ENCODE data around the gene ABI3.
A peak's percentile ranks its signal among the peaks of the same experiment; 100 is the strongest.
"Not testable (repeated sequence)": the region's sequence is repeated elsewhere in the genome, so short reads cannot be mapped to it uniquely, and the experiment has no call there.

ABI3 gene

DNA sequence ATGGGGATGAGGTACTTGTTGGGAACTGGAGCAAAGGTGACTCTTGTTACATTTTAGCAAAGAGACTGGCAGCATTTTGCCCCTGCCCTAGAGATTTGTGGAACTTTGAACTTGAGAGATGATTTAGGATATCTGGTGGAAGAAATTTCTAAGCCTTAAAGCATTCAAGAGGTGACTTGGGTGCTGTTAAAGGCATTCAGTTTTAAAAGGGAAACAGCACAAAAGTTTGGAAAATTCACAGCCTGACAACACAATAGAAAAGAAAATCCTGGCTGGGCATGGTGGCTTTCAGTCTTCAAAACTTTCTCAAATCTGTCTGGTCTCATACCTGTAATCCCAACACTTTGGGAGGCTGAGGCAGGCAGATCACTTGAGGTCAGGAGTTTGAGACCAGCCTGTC, 26.0 kb upstream of the ABI3 start:
- not testable (repeated sequence) for H3K9me3 ChIP-seq (ENCODE audit: low read length); H3K27me3 ChIP-seq (ENCODE audit: control insufficient read depth in 1 of 2, insufficient read depth in 2 of 2, low read length in 2 of 2); H3K4me1 ChIP-seq (ENCODE audit: insufficient read depth, low read length); H3K27ac ChIP-seq (ENCODE audit: low read depth, low read length); H3K36me3 ChIP-seq (ENCODE audit: insufficient read depth, low read length); H3K9ac ChIP-seq (ENCODE audit: low read length); H3K4me3 ChIP-seq (ENCODE audit: low read depth in 1 of 2, low read length in 2 of 2)

DNA sequence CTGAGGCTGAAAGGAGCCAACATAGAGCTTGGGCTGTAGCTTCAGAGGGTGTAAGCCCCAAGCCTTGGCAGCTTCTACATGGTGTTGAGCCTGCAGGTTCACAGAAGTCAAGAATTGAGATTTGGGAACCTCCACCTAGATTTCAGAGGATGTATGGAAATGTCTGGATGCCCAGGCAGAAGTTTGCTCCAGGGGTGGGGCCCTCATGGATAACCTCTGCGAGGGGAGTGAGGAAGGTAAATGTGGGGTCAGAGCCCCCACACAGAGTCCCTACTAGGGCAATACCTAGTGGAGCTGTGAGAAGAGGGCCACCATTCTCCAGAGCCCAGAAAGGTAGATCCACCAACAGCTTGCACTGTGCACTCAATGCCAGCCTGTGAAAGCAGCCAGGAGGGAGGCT, 25.1 kb upstream of the ABI3 start:
- H3K27ac ChIP-seq (ENCODE audit: low read depth, low read length); H3K36me3 ChIP-seq (ENCODE audit: insufficient read depth, low read length); H3K4me1 ChIP-seq (ENCODE audit: insufficient read depth, low read length); H3K4me3 ChIP-seq (ENCODE audit: low read depth in 1 of 2, low read length in 2 of 2); H3K9ac ChIP-seq (ENCODE audit: low read length); H3K9me3 ChIP-seq (ENCODE audit: low read length); H3K27me3 ChIP-seq (ENCODE audit: control insufficient read depth in 1 of 2, insufficient read depth in 2 of 2, low read length in 2 of 2): not testable (repeated sequence)

DNA sequence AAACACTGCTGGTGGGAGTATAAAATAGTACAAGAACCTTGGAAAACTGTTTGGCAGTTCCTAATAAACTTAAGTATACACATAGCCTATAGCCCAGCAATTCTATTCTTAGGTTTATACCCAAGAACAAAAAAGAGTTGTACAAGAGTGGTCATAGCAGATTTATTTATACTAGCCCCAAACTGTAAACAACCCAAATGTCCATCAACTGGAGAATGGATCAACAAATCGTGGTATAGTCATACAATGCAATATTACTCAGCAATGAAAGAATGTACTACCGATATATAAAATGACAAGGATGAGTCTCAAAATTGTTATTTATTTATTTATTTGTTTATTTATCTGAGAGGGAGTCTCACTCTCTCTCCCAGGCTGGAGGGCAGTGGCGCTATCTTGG, 23.2 kb upstream of the ABI3 start:
- H3K9me3 ChIP-seq (ENCODE audit: low read length) = no peaks in the 10 kb centered on the region
- H3K27me3 ChIP-seq (ENCODE audit: control insufficient read depth in 1 of 2, insufficient read depth in 2 of 2, low read length in 2 of 2) = no peaks in the 10 kb centered on the region
- H3K27ac ChIP-seq (ENCODE audit: low read depth, low read length) = no peak overlapping the region
- H3K9ac ChIP-seq (ENCODE audit: low read length) = no peak overlapping the region
- no peak overlapping the region for H3K4me3 ChIP-seq (ENCODE audit: low read depth in 1 of 2, low read length in 2 of 2)
- H3K4me1 ChIP-seq (ENCODE audit: insufficient read depth, low read length) = no peaks in the 10 kb centered on the region
- H3K36me3 ChIP-seq (ENCODE audit: insufficient read depth, low read length) = no peaks in the 10 kb centered on the region

DNA sequence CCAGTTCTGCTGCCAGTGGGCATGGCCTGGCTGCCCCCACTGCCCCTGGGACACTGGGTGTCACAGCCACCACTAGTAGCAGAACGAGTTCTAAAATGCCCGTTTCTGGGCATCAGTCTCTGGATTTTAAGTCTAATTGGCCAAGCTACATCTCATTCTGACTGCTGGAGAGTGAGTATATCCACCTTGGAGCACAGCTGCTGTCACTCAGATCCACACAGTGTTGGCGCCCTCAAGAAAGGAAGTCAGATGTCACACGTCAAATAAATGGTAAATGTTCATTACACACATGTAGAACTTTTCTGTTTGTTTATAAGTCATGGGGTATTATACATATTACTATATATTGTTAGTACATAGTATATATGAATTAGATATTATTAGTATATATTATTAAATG, 19.6 kb upstream of the ABI3 start:
- Histone ChIP-seq H3K9ac (ENCODE audit: low read length) (no peak overlapping the region), H3K27ac (ENCODE audit: low read depth, low read length) (no peak overlapping the region), H3K36me3 (ENCODE audit: insufficient read depth, low read length) (no peaks in the 10 kb centered on the region), H3K9me3 (ENCODE audit: low read length) (no peaks in the 10 kb centered on the region), H3K27me3 (ENCODE audit: control insufficient read depth in 1 of 2, insufficient read depth in 2 of 2, low read length in 2 of 2) (no peaks in the 10 kb centered on the region), H3K4me1 (ENCODE audit: insufficient read depth, low read length) (no peaks in the 10 kb centered on the region), H3K4me3 (ENCODE audit: low read depth in 1 of 2, low read length in 2 of 2) (no peak overlapping the region)

DNA sequence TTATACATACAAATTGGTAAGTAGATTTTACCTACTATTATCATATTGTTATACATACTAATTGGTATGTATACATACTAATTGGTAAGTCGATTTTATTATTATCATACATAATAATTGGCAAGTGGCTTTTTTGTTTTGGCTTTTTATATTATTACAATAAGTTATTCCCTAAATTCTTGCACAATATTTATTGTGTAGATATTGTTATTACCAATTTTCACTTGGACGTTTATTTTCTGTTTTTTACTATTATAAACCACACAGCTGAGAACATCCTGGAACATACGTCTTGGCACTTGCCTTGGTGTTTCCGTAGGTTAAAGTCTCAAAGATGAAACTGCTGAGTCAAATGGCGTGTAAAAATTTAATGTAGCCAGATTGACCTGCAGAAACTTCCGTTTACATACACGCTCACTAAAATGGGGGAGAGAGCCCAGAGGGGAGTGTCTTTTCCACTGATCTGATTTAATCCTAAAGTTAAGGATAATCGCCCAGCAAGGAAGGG, 19.0 kb upstream of the ABI3 start:
- Histone ChIP-seq H3K36me3 (ENCODE audit: insufficient read depth, low read length) (no peaks in the 10 kb centered on the region), H3K27me3 (ENCODE audit: control insufficient read depth in 1 of 2, insufficient read depth in 2 of 2, low read length in 2 of 2) (no peaks in the 10 kb centered on the region), H3K4me3 (ENCODE audit: low read depth in 1 of 2, low read length in 2 of 2) (peak overlapping the region; percentile 98), H3K9me3 (ENCODE audit: low read length) (no peaks in the 10 kb centered on the region), H3K4me1 (ENCODE audit: insufficient read depth, low read length) (no peaks in the 10 kb centered on the region), H3K9ac (ENCODE audit: low read length) (peak overlapping the region; percentile 97), H3K27ac (ENCODE audit: low read depth, low read length) (peak overlapping the region; percentile 99)

DNA sequence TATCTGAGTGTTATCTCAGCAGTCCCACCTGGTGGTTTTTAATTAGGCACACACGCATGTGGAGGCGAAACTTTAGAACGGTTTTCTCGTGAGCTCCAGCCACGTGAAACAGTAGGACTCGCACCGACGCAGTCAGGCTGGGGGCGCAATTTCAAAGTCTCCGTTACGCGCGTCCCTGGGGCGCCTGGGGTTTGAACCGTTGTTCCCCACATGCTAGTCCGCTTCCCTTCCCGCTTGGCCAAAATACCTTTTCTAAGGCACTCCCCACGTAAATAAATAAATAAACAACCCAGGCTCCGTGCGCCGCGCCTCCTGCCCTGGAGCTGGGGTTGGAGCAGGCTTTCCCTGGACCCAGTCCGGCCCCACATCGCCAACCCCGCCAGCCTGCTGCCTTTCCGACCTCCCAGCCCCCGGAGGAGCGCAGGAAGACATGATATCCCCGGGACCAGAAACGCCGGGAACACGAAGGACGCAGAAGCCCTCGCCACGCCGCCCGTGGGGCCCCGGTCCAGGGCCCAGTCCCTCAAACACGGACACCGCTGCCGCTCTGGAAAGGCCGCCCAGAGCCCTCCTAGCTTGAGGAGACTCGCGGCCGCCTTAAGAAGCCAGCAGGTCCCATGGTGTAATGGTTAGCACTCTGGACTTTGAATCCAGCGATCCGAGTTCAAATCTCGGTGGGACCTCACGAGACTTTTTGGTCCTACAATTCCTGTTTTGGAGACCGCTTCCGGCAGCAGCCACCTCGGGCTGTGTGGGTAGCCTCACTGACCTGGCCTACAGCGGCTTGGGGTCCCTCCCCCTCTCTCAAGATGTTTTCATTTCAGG, 18.4 kb upstream of the ABI3 start:
- Histone ChIP-seq H3K9me3 (ENCODE audit: low read length) (no peaks in the 10 kb centered on the region), H3K4me1 (ENCODE audit: insufficient read depth, low read length) (no peaks in the 10 kb centered on the region), H3K27me3 (ENCODE audit: control insufficient read depth in 1 of 2, insufficient read depth in 2 of 2, low read length in 2 of 2) (no peaks in the 10 kb centered on the region), H3K36me3 (ENCODE audit: insufficient read depth, low read length) (no peaks in the 10 kb centered on the region), H3K9ac (ENCODE audit: low read length) (peak overlapping the region; percentile 97), H3K27ac (ENCODE audit: low read depth, low read length) (peak overlapping the region; percentile 99), H3K4me3 (ENCODE audit: low read depth in 1 of 2, low read length in 2 of 2) (peak overlapping the region; percentile 98)

DNA sequence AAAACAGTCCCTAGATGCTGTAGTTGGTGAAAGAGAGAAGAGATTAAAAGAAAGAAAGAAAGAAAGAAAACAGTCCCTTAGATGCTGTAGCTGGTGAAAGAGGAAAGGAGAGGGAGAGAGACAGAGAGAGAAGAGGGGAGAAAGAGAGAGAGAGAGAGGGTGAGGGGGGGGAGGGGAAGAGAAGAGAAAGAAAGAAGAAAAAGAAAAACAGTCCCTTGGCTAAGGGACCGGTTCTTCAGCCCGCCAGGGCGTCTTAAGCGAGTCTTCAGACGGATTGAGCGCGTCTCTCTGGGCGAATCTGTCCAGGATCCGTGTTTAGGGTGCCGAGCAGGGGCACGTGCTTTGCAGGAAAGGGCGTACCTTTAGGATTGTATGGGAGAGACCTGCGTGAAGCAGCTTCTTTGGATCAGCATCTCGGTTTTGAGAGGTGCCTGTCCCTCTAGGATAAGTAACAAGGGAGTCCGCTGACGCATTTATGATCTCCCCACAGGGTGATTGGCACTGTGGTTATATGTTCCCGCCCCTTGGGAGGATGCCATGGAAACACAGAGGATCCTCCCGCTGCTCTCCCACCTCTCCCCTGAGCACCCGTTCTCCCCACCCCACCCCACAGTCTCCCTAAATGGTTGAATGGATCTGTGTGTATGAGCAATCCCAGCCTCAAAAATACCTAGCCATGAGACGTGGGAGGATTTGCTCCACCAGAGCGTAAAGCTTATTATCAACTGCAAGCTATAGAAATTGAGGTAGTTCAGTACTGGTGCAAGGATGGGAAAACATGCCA, 16.8 kb upstream of the ABI3 start:
- peak overlapping the region; percentile 49 for H3K9ac ChIP-seq (ENCODE audit: low read length)
- H3K9me3 ChIP-seq (ENCODE audit: low read length) = no peaks in the 10 kb centered on the region
- H3K27me3 ChIP-seq (ENCODE audit: control insufficient read depth in 1 of 2, insufficient read depth in 2 of 2, low read length in 2 of 2) = no peaks in the 10 kb centered on the region
- peak overlapping the region; percentile 98 for H3K4me3 ChIP-seq (ENCODE audit: low read depth in 1 of 2, low read length in 2 of 2)
- H3K4me1 ChIP-seq (ENCODE audit: insufficient read depth, low read length) = no peaks in the 10 kb centered on the region
- H3K36me3 ChIP-seq (ENCODE audit: insufficient read depth, low read length) = no peaks in the 10 kb centered on the region
- peak overlapping the region; percentile 41 for H3K27ac ChIP-seq (ENCODE audit: low read depth, low read length)

DNA sequence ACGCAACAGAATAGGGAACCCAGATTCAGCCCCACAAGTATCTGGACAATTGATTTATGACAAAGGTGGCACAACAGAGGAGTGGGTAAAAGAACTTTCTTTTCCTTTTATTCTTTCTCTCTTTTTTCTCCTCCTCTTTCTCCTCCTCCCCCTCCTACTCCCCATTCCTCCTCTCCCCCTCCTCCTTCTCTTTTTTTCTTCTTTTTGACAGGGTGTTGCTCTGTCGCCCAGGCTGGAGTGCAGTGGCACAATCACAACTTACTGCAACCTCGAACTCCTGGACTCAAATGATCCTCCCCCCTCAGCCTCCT, 16.3 kb upstream of the ABI3 start:
- no peaks in the 10 kb centered on the region for H3K4me1 ChIP-seq (ENCODE audit: insufficient read depth, low read length)
- no peaks in the 10 kb centered on the region for H3K27me3 ChIP-seq (ENCODE audit: control insufficient read depth in 1 of 2, insufficient read depth in 2 of 2, low read length in 2 of 2)
- no peak overlapping the region for H3K4me3 ChIP-seq (ENCODE audit: low read depth in 1 of 2, low read length in 2 of 2)
- no peaks in the 10 kb centered on the region for H3K9me3 ChIP-seq (ENCODE audit: low read length)
- H3K9ac ChIP-seq (ENCODE audit: low read length) = no peak overlapping the region
- H3K36me3 ChIP-seq (ENCODE audit: insufficient read depth, low read length) = no peaks in the 10 kb centered on the region
- H3K27ac ChIP-seq (ENCODE audit: low read depth, low read length) = no peak overlapping the region

DNA sequence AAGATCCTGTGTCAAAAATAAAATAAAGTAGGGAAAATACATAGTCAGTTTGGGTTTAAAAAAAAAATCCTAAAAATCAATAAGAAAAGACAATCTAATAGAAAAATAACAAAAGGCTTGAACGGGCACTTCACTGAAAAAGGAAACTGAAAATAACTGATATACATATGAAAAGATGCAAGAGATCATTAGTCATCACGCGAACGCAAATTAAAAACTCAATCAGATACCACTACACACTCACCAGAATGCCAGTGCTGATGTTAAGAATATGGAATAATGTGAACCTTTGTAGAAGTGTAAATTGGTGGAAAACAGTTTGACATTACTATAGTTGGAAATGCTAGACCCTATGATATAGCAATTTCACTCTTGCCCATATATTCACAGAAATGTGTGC, 14.8 kb upstream of the ABI3 start:
- Histone ChIP-seq H3K27ac (ENCODE audit: low read depth, low read length) (no peak overlapping the region), H3K4me1 (ENCODE audit: insufficient read depth, low read length) (no peaks in the 10 kb centered on the region), H3K36me3 (ENCODE audit: insufficient read depth, low read length) (no peaks in the 10 kb centered on the region), H3K9ac (ENCODE audit: low read length) (no peak overlapping the region), H3K9me3 (ENCODE audit: low read length) (no peaks in the 10 kb centered on the region), H3K4me3 (ENCODE audit: low read depth in 1 of 2, low read length in 2 of 2) (no peak overlapping the region), H3K27me3 (ENCODE audit: control insufficient read depth in 1 of 2, insufficient read depth in 2 of 2, low read length in 2 of 2) (no peaks in the 10 kb centered on the region)

DNA sequence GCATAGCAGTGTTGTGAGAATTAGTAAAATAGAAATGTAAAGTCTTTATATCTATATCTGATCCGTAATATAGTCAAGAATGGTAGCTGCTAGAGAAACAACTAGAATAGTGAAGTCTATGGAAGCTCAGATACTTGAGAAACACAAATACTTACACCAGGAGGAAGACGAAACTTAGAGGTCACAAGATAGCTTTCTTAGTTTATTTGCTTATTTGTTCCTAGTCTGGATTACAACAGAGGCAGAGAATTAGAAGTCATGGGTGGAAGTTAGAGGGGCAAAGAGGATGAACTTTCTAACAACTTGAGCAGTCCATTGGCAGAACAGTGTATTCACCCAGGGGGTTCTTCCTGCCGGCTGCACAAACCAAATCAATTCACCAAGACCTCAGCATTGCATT, 14.0 kb upstream of the ABI3 start:
- Histone ChIP-seq H3K9ac (ENCODE audit: low read length) (no peak overlapping the region), H3K27ac (ENCODE audit: low read depth, low read length) (no peak overlapping the region), H3K36me3 (ENCODE audit: insufficient read depth, low read length) (no peaks in the 10 kb centered on the region), H3K4me1 (ENCODE audit: insufficient read depth, low read length) (no peaks in the 10 kb centered on the region), H3K27me3 (ENCODE audit: control insufficient read depth in 1 of 2, insufficient read depth in 2 of 2, low read length in 2 of 2) (no peaks in the 10 kb centered on the region), H3K9me3 (ENCODE audit: low read length) (no peaks in the 10 kb centered on the region), H3K4me3 (ENCODE audit: low read depth in 1 of 2, low read length in 2 of 2) (no peak overlapping the region)

DNA sequence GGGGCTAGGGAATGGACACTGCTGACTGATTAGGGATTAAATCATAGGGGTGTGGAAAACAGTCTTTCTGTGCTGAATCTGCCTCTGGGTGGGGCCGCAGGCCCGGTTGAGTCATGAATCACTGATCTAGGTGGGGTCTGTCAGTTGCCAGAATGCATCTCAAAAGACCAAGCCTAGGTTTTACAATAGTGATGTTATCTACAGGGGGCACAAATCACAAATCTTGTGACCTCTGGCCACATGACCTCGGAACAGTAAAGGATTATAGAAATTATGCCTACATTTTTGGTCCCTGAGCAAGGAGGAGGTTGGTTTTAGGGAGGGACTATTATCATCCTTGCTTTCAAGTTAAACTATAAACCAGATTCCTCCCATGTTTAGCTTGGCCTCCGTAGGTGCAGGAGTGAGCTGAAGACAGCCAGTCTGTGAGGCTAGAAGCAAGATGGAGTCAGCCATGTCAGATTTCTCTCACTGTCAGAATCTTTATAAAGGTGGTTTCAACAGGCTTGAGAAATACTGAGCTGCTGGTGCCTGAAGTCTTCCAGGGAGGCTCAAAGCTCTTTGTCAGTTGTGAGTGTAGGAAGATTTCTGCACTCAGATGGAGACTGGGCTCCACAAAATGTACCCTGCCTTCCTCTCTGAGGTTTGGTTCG, 13.0 kb upstream of the ABI3 start:
- H3K4me1 ChIP-seq (ENCODE audit: insufficient read depth, low read length) = no peaks in the 10 kb centered on the region
- H3K27me3 ChIP-seq (ENCODE audit: control insufficient read depth in 1 of 2, insufficient read depth in 2 of 2, low read length in 2 of 2) = no peaks in the 10 kb centered on the region
- no peak overlapping the region for H3K4me3 ChIP-seq (ENCODE audit: low read depth in 1 of 2, low read length in 2 of 2)
- no peaks in the 10 kb centered on the region for H3K9me3 ChIP-seq (ENCODE audit: low read length)
- no peak overlapping the region for H3K9ac ChIP-seq (ENCODE audit: low read length)
- no peaks in the 10 kb centered on the region for H3K36me3 ChIP-seq (ENCODE audit: insufficient read depth, low read length)
- H3K27ac ChIP-seq (ENCODE audit: low read depth, low read length) = no peak overlapping the region
